ENCODE measurements around the gene MDGA2.

MDGA2 gene

DNA sequence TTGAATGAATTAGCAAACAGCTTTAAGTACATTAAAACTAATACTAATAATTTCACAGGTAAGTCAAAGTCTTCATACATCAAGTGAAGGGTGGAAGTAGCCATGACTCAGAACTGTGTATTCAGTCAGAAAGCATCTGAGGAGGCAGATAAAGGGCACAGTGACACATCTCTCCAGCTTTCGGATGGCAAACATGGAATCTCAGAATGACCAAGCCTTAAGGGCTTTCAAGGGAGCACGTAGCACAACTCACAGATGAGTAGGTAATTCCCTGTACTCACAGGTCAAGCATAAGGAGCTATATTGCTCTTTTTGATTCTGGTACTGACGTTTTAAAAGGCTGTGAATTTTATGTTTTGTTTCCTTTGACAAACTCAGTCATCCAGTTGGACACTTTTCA, 56.0 kb downstream of the MDGA2 start:
- DNase-seq = no peak

DNA sequence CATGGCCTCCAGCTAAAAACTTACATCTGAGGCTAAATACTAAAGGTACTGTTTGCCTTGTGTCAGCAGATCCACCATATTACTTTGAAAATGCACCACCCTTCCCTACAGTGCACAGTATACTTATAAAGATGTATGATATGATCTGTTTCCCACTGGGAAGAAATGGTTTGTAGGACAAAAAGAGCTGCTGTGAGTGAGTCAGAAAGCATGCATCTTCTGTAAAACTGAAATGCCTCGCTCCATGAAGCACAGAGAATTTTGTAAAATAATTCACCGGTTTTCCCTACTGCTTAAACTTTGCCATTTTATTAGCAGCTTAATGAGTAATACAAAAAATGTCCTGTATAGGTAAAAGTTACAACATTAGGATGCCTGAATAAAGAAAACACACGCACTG, 68.8 kb downstream of the MDGA2 start:
- DNase-seq = no peak

DNA sequence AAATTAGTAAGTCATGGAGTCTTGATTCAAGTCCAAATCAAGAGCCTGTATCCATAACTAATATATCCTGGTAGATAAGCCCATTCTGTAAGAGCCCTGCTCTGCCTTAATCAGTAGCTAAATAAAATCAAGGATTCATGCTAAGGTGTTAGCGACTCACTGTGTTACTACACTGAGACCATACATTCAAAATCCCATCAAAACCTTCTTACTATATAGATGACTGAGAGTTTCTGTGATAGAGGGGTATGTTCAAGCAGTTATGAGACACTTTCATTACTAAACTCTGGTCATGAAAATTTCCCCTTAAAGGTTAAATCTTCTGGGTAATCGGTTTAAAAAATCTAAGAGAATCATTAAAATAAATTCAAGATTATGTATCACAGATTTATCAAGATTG, 78.5 kb downstream of the MDGA2 start:
- DNase-seq = no peak

DNA sequence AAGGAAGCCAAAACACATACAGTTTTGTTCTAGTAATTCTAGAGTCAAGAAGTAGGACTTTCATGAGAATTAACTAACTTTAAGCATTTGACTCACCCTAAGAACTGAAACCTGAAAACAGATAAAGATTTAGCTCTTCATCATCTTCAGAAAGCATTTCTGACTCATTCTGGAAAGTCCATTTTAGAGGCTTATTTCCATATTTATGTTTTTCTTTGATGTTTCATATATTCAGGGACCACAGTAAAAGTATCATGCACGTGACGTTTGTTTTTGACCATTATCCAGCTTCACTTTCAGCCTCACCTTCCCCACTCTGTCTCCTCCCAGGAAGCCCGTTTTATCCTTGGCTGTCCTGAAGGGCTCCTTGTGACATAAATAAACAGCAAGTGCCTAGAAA, 79.2 kb downstream of the MDGA2 start:
- DNase-seq = no peak

- DNase-seq = no peak
Observed at GRCh38 chr14:47595552-47595951, 79.9 kb downstream of the MDGA2 start.

GRCh38 chr14:47590767-47591495, 84.5 kb downstream of the MDGA2 start:
- no peak for DNase-seq

DNA sequence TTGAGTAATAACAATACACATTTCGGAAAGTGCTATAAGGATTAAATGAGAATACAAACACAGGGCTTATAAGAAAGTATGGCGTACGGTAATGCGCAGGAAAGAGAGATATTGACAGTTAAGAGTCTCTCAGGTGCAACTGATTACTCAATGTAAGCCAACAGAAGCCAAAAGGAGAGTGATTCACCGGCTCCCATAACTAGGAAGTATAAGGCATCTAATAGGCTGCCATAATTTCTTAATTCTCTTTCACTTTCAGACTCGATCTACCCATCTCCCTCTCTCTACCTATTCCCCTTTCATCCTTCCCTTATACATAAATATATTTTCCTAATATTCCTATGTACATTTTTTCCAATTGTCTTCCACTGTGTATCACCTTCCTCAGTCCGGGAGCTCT, 90.0 kb downstream of the MDGA2 start:
- no peak for DNase-seq

GRCh38 chr14:47567273-47567672, 108.1 kb downstream of the MDGA2 start:
- DNase-seq = no peak

DNA sequence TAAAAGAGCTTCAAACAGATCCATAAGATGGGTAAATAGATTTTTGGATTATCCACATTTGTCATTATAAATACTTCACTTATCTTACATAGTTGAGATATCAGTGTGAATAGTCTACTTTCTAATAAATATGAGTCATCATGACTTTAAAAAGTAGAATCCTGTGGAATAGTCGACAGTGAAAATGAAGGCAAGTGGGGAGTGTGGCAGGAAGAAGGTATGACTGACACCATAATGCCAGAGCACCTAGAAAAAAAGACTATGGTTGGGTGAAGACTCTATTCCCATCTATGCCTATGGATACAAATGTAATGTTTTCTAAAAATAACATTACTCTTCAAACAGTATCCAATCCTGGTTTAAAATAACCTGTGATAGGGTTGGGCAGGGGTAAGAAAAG, 117.5 kb downstream of the MDGA2 start:
- no peak for DNase-seq

GRCh38 chr14:47555333-47555732, 120.1 kb downstream of the MDGA2 start:
- no peak for DNase-seq

- no peak for DNase-seq
Observed at GRCh38 chr14:47549886-47550285, 125.5 kb downstream of the MDGA2 start.

GRCh38 chr14:47543459-47543858, 131.9 kb downstream of the MDGA2 start:
- DNase-seq = no peak

DNA sequence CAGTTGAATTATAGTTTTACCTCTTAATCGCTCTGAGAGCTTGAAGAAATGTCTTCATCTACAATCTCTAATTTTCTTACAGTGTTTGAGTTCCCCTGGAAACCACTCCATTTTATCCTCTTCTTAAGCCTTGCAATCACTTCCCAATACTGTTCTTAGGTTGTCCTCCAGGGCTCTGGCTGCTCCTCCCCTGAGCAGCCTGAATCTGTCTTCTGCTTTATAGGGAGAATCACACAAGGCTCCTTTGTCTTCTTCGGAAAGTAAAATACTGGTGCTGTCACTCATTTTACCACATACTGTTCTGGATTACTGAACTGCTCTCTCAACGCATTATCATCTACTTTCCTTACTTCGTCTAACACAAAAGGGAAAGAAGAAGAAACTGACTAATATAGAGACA, 133.7 kb downstream of the MDGA2 start:
- no peak for DNase-seq

GRCh38 chr14:47539031-47539461, 136.4 kb downstream of the MDGA2 start:
- no peak for DNase-seq

DNA sequence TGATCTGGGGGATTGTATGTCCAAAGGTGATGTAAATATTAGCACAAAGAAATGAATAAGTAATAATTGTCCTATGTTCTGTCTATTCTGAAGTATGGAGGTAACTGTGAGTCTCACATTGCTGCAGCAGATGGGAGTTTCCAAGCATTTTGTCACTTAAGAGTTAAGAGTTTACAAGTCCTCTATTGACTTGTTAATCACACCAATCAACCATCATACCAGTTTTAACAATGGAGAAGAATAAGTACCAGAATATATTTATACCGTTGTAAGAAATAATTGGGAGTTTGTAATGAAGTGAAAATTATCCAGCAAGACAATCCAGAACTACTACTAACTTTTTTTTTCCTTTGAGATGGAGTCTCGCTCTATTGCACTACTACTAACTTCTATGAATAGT, 139.1 kb downstream of the MDGA2 start:
- DNase-seq = no peak

DNA sequence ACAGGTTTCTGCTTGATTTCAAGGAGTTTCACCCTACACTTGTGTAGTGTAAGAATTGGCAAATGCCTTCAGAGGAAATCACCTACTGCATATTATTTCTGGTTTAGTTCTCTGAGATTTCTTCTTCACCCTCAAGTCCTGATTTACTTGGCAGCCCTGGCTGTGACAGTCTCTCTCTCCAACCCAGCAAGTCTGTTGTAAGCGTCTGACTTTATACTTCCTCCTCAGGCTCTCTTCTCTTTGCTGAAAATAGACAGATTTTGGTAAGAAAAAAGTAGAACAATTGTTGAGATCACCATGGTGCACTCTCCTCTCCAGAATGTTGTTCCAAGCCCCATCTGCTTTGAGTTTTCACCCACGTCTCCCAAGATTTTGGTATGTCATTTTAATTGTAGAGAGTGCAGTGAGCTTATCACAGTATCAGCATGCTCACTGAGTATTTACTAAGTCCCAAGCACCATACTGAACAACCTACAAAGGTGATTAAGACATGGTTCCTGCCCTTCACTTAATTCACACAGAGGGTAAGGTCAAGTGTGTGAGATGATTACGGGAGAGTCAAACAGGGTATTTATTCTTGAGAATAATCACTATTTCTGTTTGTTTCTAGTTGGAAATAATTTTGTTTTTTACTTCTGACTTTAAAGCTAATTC, 148.7 kb downstream of the MDGA2 start:
- no peak for DNase-seq

GRCh38 chr14:47524524-47524923, 150.9 kb downstream of the MDGA2 start:
- no peak for DNase-seq

DNA sequence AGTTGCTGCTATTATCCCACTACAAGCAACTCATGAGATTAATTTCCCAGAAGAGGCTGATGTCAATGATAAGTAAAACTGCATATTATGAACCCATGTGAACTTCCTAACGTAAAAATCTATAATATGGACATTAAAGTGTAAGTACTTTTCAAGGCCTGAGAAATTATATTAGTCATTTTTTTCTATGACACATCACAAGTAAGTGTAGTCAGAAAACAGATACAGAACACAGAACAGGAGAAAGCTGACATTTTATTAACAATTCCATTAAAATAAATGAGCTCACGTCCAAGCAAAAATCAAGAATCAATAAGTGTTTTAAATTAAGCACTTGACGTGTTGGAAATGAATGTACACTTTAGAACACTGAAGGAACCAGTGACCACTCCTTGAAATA, 155.0 kb downstream of the MDGA2 start:
- DNase-seq = no peak

DNA sequence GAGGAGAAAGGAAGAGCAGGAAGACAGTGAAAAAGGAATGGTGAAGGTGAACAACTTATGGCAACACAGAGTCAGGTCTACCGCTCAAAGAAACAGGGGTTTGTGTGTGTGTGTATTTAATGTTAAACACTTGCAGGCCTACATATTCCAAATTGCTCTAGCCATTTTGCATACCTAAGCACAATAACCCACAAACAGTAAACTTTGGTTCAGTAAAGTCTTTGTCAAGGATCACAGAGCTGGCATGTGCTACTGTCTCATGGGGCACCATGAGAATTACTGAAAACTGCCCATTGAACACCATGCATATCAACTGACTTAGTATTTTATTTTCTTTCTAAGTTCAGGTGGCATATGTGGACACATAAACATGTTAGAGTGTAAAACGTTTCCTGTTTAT, 163.6 kb downstream of the MDGA2 start:
- DNase-seq = no peak

GRCh38 chr14:47509957-47510356, 165.4 kb downstream of the MDGA2 start:
- no peak for DNase-seq

- no peak for DNase-seq
Observed at GRCh38 chr14:47507861-47508260, 167.5 kb downstream of the MDGA2 start.

- DNase-seq = no peak
Observed at GRCh38 chr14:47500369-47500768, 175.0 kb downstream of the MDGA2 start.

- DNase-seq = no peak
Observed at GRCh38 chr14:47490766-47491165, 184.6 kb downstream of the MDGA2 start.

- no peak for DNase-seq
Observed at GRCh38 chr14:47490353-47490752, 185.1 kb downstream of the MDGA2 start.

DNA sequence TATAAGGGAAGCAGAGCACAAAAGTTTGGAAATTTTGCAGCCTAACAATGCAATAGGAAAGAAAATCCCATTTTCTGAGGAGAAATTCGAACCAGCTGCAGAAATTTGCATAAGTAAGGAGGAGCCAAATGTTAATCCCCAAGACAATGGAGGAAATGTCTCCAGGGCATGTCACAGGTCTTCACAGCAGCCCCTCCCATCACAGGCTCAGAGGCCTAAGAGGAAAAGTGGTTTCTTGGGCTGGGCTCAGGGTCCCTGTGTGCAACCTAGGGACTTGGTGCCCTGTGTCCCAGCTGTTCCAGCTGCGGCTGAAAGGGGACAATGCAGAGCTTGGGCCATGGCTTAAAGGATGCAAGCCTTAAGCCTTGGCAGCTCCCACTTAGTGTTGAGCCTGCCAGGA, 190.0 kb downstream of the MDGA2 start:
- no peak for DNase-seq
